H9 (cell line): ENCODE measurements around the gene TRAP1. TPM values are rescaled to one million over a fixed set of nuclear protein-coding genes. Genes with fewer than 3 reads are reported as not detected.
A peak's percentile ranks its signal among the peaks of the same experiment; 100 is the strongest.

ENCODE experiments used
- DNase-seq: peaks from one replicate; pipeline ENCODE4 v3.0.0-alpha.2; 2017
- H2AFZ ChIP-seq: one replicate; pipeline ENCODE4 v1.6.1; 2013; ENCODE audit warnings: mild to moderate bottlenecking, low read length, control low read depth, moderate library complexity
- H2AK5ac ChIP-seq: 2 replicates; pipeline ENCODE4 v1.6.1; 2013; ENCODE audit warnings: low read length, control low read depth, mixed read lengths; ENCODE audit not compliant: insufficient read length
- H2BK120ac ChIP-seq: one replicate; pipeline ENCODE4 v1.6.1; 2013; ENCODE audit warnings: low read depth, mild to moderate bottlenecking, low read length, control low read depth, inconsistent platforms; ENCODE audit not compliant: poor library complexity, severe bottlenecking
- H2BK12ac ChIP-seq: 2 replicates; pipeline ENCODE4 v1.6.1; 2013; ENCODE audit warnings: low read length, control low read depth, mixed read lengths, low read depth; ENCODE audit not compliant: insufficient read length
- H2BK15ac ChIP-seq: 2 replicates; pipeline ENCODE4 v1.6.1; 2013; ENCODE audit warnings: low read depth, low read length, control low read depth
- H2BK20ac ChIP-seq: one replicate; pipeline ENCODE4 v1.6.1; 2013; ENCODE audit warnings: low read depth, mild to moderate bottlenecking, low read length, control low read depth, inconsistent platforms; ENCODE audit not compliant: poor library complexity, severe bottlenecking
- H2BK5ac ChIP-seq: 2 replicates; pipeline ENCODE4 v1.6.1; 2013; ENCODE audit warnings: low read length, control low read depth, mixed read lengths; ENCODE audit not compliant: insufficient read length
- H3K14ac ChIP-seq: 2 replicates; pipeline ENCODE4 v1.6.1; 2013; ENCODE audit warnings: low read length, control low read depth; ENCODE audit not compliant: insufficient read depth
- H3K18ac ChIP-seq: 2 replicates; pipeline ENCODE4 v1.6.1; 2013; ENCODE audit warnings: low read depth, mild to moderate bottlenecking, mixed read lengths, low read length, control low read depth; ENCODE audit not compliant: insufficient read length
- H3K23ac ChIP-seq: 2 replicates; pipeline ENCODE4 v1.6.1; 2013; ENCODE audit warnings: low read length, control low read depth, mixed read lengths, low read depth; ENCODE audit not compliant: insufficient read length
- H3K23me2 ChIP-seq: 2 replicates; pipeline ENCODE4 v1.6.1; 2013; ENCODE audit warnings: low read depth, mild to moderate bottlenecking, mixed read lengths, low read length, control low read depth; ENCODE audit not compliant: insufficient read length, poor library complexity, severe bottlenecking
- H3K27ac ChIP-seq: 2 replicates; pipeline ENCODE4 v1.5.1; 2013; ENCODE audit warnings: low read length, control low read depth, mixed read lengths, low read depth; ENCODE audit not compliant: insufficient read length
- H3K27me3 ChIP-seq: 2 replicates; pipeline ENCODE4 v1.6.1; 2013; ENCODE audit warnings: low read length, control low read depth, inconsistent platforms; ENCODE audit not compliant: insufficient read depth
- H3K4ac ChIP-seq: 2 replicates; pipeline ENCODE4 v1.6.1; 2013; ENCODE audit warnings: low read depth, mild to moderate bottlenecking, control low read depth, inconsistent platforms, low read length, moderate library complexity
- H3K4me1 ChIP-seq: 2 replicates; pipeline ENCODE4 v1.6.1; 2013; ENCODE audit warnings: low read length, control low read depth, inconsistent platforms; ENCODE audit not compliant: insufficient read depth
- H3K4me2 ChIP-seq: 2 replicates; pipeline ENCODE4 v1.6.1; 2013; ENCODE audit warnings: low read length, control low read depth, mixed read lengths; ENCODE audit not compliant: insufficient read length, insufficient read depth
- H3K56ac ChIP-seq: 2 replicates; pipeline ENCODE4 v1.6.1; 2013; ENCODE audit warnings: low read depth, mild to moderate bottlenecking, mixed read lengths, low read length, control low read depth; ENCODE audit not compliant: insufficient read length
- H3K79me1 ChIP-seq: 2 replicates; pipeline ENCODE4 v1.6.1; 2013; ENCODE audit warnings: low read depth, mild to moderate bottlenecking, moderate library complexity, low read length, control low read depth, inconsistent platforms; ENCODE audit not compliant: insufficient read depth, poor library complexity, severe bottlenecking
- H3K79me2 ChIP-seq: 2 replicates; pipeline ENCODE4 v1.6.1; 2013; ENCODE audit warnings: low read length, control low read depth, inconsistent platforms; ENCODE audit not compliant: insufficient read depth
- H3K9ac ChIP-seq: 2 replicates; pipeline ENCODE4 v1.6.1; 2013; ENCODE audit warnings: low read length, control low read depth, mixed read lengths; ENCODE audit not compliant: insufficient read length; ENCODE audit errors: extremely low read depth
- H3K9me3 ChIP-seq: one replicate; pipeline ENCODE4 v1.6.1; 2013; ENCODE audit warnings: low read depth, low read length, inconsistent platforms; ENCODE audit not compliant: control insufficient read depth
- H3T11ph ChIP-seq: one replicate; pipeline ENCODE4 v1.6.1; 2013; ENCODE audit warnings: mild to moderate bottlenecking, low read length, control low read depth, inconsistent platforms
- H4K20me1 ChIP-seq: one replicate; pipeline ENCODE4 v1.6.1; 2013; ENCODE audit not compliant: control insufficient read depth, insufficient read length, insufficient read depth
- H4K5ac ChIP-seq: 2 replicates; pipeline ENCODE4 v1.6.1; 2013; ENCODE audit warnings: low read depth, mild to moderate bottlenecking, mixed read lengths, low read length, control low read depth; ENCODE audit not compliant: insufficient read length
- H4K8ac ChIP-seq: replicated peaks from 2 replicates; pipeline ENCODE4 v1.6.1; 2013; ENCODE audit warnings: low read length, control low read depth, mixed read lengths, low read depth; ENCODE audit not compliant: insufficient read length
- H4K91ac ChIP-seq: 2 replicates; pipeline ENCODE4 v1.6.1; 2013; ENCODE audit warnings: low read depth, mild to moderate bottlenecking, moderate library complexity, mixed read lengths, low read length, control low read depth; ENCODE audit not compliant: insufficient read length
- H3K27ac Mint-ChIP-seq, 3 experiments: 2 replicates in 2 of 3; 3 replicates in 1 of 3; pipeline ENCODE4 v1.8.0; 2020 to 2021; ENCODE audit warnings: mixed read lengths in 3 of 3, mild to moderate bottlenecking in 1 of 3, moderate library complexity in 1 of 3
- H3K27me3 Mint-ChIP-seq: 2 replicates; pipeline ENCODE4 v1.8.0; 2021; ENCODE audit warnings: low read depth, mild to moderate bottlenecking, moderate library complexity, mixed read lengths
- H3K36me3 Mint-ChIP-seq, 3 experiments: 2 replicates in 2 of 3; 3 replicates in 1 of 3; pipeline ENCODE4 v1.8.0; 2020 to 2021; ENCODE audit warnings: low read depth in 3 of 3, mixed read lengths in 3 of 3; ENCODE audit not compliant: insufficient read depth in 1 of 3
- H3K4me1 Mint-ChIP-seq, 2 experiments: 2 replicates each; pipeline ENCODE4 v1.8.0; 2020; ENCODE audit warnings: mixed read lengths in 2 of 2
- H3K4me3 Mint-ChIP-seq, 2 experiments: 2 replicates in 1 of 2; 3 replicates in 1 of 2; pipeline ENCODE4 v1.8.0; 2020 to 2021; ENCODE audit warnings: mild to moderate bottlenecking in 2 of 2, mixed read lengths in 2 of 2, moderate library complexity in 1 of 2
- H3K9me3 Mint-ChIP-seq, 2 experiments: 2 replicates in 1 of 2; 3 replicates in 1 of 2; pipeline ENCODE4 v1.8.0; 2020; ENCODE audit warnings: mild to moderate bottlenecking in 2 of 2, mixed read lengths in 2 of 2, moderate library complexity in 1 of 2
- CTCF ChIP-seq: fragments of 200-600 bp; sonication (generic); conservative IDR thresholded peaks from 3 replicates; pipeline ENCODE4 v1.8.0; 2021; ENCODE audit warnings: antibody characterized with exemption, mild to moderate bottlenecking
- WGBS: extraction: QIAGEN DNeasy Blood & Tissue Kit; methylation state at CpG from one replicate; pipeline ENCODE4 v1.1.7; 2013; ENCODE audit warnings: missing lambda C conversion rate, low lambda C conversion rate, mixed read lengths; ENCODE audit not compliant: insufficient read length; ENCODE audit errors: extremely low coverage; 5-methylcytosine and 5-hydroxymethylcytosine counted together
- total RNA-seq: library from RNA; stranded (reverse); gene quantifications from 2 replicates; pipeline ENCODE4 v1.2.1, GENCODE V29; 2021

The TRAP1 gene
- total RNA-seq, 1 experiment from 2014 or later, result 211 TPM

- Mint-ChIP-seq H3K9me3 (no peaks in the 10 kb centered on the region), H3K4me3 (no peak overlapping the region), H3K27me3 (no peaks in the 10 kb centered on the region), H3K36me3 (peaks cover 8 to 84% (median 53%) of the 10 kb centered on the region in 3 experiments; a peak in 6 of 7 replicates), H3K4me1 (no peaks in the 10 kb centered on the region), H3K27ac (peak overlapping the region in 2 of 3 experiments; percentile 28 to 69; a peak in 3 of 7 replicates)
- peaks cover 6% of the 10 kb centered on the region for H3K79me1 ChIP-seq
- H2AFZ ChIP-seq, result no peak overlapping the region
- no peak for TF ChIP-seq CTCF
- no peak overlapping the region for H3K18ac ChIP-seq
- H4K8ac ChIP-seq, result no peak overlapping the region
- H3K9me3 ChIP-seq, result no peaks in the 10 kb centered on the region
- DNase-seq, result no peak
- H3K23me2 ChIP-seq, result no peaks in the 10 kb centered on the region
- no CpG with 5 or more reads among the region's 14 CpGs for WGBS
- H3K4me1 ChIP-seq, result no peaks in the 10 kb centered on the region
- no peaks in the 10 kb centered on the region for H3K79me2 ChIP-seq
- H2BK20ac ChIP-seq, result no peak overlapping the region
- no peak overlapping the region for H4K91ac ChIP-seq
- H3K4ac ChIP-seq, result no peak overlapping the region
- H3K9ac ChIP-seq, result no peak overlapping the region
- H3K4me2 ChIP-seq, result no peak overlapping the region
- H3K27me3 ChIP-seq, result no peaks in the 10 kb centered on the region
- H4K20me1 ChIP-seq, result no peaks in the 10 kb centered on the region
- no peak overlapping the region for H3K56ac ChIP-seq
- no peak overlapping the region for H2BK12ac ChIP-seq
- H4K5ac ChIP-seq, result no peak overlapping the region
- no peak overlapping the region for H3K23ac ChIP-seq
- no peak overlapping the region for H2BK5ac ChIP-seq
- no peak overlapping the region for H3T11ph ChIP-seq
- H2BK15ac ChIP-seq, result no peak overlapping the region
- H2BK120ac ChIP-seq, result no peak overlapping the region
- no peak overlapping the region for H3K14ac ChIP-seq
- H2AK5ac ChIP-seq, result no peak overlapping the region
- H3K27ac ChIP-seq, result no peak overlapping the region
These were observed 44.2 kb upstream of the TRAP1 start for GRCh38 chr16:3761375-3762106.
